GM18508 (cell line): ENCODE data around the gene EIF5AL1.
"Not testable (repeated sequence)": the region's sequence is repeated elsewhere in the genome, so short reads cannot be mapped to it uniquely, and the experiment has no call there.

Experiments
- ATAC-seq: cut with Tn5 transposase; IDR thresholded peaks from one replicate; pipeline ENCODE4 v1.9.1; 2021; ENCODE audit warnings: moderate number of reproducible peaks; ENCODE audit not compliant: insufficient read depth, unreplicated experiment

The EIF5AL1 gene

DNA sequence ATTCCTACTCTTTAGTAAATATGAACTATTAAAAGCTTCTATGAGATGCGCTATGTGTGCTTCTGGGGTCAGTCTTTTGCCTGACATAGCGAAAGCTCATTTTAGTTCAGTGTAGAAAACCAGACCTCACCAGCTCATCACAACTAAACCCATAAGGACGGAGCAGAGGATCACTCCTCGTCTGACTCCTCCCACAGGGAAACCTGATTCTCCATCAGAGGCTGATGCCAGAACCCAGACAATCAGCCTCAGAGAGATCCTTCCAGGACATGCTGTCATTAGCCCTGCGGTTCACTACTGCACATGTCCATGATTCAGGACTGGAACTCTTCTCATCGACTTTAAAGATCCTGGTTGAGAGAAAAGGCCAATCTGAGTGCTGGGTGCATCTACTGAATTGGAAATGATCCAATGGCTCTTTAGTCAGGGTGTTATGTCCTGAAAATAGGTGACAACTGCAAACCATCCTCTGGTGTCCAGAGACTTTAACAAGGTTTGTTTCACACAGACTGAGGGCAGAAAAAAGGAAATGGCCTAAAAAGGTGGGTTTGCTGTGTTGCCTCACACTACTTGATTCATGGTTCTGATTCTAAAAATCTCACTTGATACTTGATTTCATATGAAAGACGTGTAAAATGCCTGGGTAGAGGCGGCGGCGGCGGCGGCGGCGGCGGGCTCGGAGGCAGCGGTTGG is at the start of gene EIF5AL1:
Gene EIF5AL1, plus strand, starts transcription at position 643 of the 693 bp plus-strand sequence. CDS start 117 bp downstream, outside the sequence.
- ATAC-seq, result not testable (repeated sequence)

DNA sequence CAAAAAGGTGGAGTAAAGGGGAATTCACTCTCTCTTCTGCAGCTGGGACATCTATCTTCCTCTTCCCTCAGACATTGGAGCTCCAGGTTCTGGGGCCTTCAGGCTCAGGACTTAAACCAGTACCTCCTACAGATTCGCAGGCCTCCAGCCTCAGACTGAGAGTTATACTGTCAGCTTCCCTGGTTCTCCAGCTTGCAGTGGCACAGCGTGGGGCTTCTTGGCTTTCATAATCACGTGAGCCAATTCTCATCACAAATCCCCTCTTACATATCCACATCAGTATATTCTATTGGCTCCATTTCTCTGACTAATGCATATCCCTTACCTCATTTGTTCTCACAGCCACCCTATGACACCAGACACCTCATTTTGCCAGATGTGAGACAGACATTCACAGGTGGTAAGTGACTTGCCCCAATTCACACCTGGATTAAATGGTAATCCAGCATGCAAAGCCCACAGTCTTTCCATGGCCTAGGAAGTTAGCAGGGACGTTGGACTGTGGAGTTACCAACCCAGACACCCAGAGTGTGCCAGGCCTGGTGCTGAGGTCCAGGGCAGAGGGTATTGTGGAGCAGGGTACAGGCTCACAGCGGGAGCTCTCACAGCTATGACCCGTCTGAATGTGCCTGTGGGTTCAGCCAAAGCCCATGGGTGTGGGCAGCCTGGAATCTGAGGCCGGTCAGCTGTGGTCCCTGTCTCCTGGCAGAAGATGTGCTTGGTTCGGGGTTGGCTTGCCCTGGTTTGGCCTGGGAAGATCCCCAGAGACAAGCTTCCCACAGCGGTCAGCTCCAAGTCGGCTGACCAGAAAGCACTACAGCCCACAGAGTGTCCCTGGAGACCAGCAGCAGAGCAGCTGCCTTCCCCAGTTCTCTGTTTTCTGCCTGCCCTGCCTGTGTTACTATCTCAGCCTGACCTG is 48.5 kb upstream of the EIF5AL1 start:
- no peak for ATAC-seq

DNA sequence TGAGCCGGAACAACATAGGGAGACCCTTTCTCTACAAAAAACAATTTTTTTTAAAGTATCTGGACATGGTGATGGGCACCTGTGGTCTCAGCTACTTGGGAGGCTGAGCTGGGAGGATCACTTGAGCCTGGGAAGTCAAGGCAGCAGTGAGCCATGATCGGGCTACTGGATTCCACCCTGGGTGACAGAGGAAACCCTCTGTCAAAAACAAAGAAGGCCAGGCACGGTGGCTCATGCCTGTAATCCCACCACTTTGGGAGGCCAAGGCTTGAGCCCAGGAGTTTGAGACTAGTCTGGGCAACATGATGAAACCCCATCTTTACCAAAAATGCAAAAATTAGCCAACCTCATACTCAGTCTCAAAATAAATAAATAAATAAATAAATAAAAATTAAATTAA is 47.0 kb upstream of the EIF5AL1 start:
- ATAC-seq, result no peak

DNA sequence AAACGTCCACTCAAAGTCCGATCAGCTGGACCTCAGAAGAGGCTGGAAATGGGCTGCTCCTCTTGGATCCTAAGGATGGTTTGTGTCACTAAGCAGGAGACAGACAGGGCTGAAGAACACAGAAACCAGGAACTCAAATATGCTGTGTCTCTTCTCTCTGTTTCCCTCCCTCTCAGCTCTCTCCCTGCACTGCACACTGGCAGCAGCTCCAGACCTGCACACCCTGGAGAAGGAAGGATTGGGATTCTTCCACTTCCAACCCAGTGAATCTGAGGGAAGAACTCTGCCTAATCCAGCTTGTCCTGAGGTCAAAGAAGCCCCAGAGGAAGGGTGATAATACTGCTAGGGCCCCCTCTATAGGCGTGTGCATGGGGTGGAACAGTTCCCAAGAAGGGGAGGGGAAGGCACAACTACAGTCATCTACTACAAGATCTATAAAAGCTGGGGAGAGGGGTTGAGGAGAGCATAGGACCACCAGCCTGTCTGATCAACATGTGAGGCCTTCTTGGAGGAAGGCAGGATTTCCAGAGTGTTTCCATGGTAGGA is 44.2 kb upstream of the EIF5AL1 start:
- no peak for ATAC-seq

DNA sequence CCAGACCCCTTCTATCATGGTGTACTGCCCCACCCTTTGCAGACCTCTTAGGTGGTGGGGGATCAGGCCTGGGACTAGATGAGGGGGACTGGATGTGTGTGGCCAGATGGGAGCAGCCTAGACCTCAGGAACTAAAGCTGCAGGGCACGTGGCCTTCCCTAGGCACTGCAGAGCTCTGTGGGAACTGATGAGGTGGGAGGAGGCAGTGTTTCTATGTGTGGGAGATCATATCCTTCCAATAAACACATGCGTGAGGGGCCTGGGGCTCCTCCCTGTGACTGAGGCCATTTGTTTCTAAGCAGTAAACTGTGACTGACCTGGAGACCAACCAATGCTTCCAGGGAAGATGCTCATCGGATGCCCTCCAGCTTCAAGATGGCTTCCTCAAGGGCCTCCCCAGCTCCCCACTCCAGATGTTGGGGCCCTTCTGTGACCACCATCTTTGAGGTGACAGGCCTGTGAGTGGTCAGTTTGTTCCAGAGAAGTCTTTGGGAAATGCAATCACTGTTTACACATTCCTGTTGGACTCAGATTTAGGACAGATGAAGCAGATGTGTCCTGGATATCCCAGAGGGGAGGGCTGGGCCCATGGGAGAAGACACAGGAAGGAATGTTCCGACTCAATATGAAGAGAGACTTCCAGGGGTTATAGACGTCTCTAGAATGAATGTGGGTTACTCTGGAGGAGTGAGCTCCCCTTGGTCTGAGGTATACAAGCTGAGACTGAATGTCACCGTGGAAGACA is 43.3 kb upstream of the EIF5AL1 start:
- ATAC-seq, result no peak

DNA sequence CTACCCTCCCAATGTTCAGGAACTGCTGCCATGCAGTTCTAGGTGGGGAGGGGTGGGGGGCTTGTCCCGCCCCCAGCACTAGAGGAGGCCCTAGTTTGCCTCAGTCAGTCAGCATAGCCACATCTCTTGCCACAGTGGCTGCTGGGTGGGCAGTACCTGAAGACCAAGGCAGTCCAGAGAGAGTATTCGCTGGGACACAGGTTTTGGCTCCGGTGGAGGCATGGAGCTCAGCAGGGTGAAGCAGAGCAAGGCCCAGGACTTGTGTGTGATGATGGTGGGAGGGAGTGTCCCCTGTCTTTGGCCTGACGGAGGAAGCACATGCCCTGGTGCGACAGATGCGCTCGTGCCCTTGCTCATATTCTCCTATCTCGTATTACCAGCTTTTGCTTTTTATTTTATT is 42.2 kb upstream of the EIF5AL1 start:
- no peak for ATAC-seq

DNA sequence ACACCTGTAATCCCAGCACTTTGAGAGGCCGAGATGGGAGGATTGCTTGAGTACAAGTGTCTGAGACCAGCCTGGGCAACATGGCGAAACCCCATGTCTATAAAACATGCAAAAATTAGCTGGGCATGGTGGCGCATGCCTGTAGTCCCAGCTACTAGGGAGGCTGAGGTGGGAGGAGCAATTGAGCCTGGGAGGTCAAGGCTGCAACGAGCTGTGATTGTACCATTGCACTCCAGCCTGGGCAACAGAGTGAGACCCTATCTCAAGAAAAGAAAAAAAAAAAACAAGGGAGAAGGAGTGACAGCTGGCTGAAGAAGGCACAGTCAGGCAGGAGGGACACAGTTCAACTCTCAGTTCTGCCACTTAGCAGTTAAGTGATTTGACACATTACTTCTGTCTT is 40.6 kb upstream of the EIF5AL1 start:
- no peak for ATAC-seq

DNA sequence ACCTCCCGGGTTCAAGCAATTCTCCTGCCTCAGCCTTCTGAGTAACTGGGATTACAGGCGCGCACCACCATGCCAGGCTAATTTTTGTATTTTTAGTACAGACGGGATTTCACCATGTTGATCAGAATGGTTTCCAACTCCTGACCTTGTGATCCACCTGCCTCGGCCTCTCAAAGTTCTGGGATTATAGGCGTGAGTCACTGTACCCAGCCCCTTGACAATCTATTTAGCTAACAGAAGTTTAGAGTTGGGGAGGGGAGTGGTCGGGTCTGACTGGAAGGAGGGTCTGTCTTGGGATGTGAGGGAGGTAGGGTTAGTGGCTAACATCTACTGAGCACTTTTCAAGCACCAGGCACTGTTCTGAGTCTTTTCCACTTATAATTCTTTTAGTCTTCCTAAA is 39.9 kb upstream of the EIF5AL1 start:
- ATAC-seq, result no peak

DNA sequence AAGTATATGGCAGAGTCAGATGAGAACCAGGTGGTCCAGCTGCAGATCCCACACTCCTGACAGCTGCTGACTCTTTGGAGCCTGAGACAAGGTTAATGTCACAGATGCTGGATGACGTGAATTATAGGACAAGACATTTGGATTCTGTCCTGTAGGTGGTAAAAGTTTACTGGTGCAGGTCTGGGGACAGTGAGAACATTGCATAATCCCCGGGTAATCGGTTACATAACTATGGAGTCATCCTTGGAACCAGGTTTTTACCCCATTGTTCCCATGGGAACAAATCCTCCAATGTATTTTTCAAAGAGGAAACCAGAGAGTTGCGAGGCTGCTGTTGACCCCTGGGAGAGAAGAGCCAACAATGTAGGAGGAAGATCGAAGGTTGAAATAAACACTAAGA is 39.4 kb upstream of the EIF5AL1 start:
- no peak for ATAC-seq

DNA sequence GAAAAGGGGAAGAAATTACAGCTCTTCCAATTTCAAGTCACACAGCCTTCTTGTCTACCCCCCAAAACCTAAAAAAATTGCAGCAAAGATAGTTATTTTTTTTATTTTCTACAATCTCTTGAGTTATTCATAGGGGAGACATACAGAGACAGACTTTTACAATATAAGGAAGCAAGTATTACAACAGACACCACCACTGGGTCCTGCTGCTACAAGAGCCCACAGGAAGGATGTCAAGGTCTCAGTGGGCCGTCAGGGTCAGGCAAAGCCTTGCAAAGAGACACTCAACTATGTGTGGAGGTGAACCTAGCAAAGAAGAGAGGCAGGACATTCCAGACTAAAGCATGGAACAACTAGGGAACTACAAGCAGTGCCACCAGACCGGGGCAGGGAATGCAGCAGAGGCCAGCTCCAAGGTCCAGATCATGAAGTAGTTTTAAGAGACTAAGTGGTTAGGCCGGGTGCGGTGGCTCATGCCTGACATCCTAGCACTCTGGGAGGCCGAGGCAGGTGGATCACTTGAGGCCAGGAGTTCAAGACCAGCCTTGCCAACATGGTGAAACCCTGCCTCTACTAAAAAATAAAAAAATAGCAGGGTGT is 38.7 kb upstream of the EIF5AL1 start:
- ATAC-seq, result no peak

DNA sequence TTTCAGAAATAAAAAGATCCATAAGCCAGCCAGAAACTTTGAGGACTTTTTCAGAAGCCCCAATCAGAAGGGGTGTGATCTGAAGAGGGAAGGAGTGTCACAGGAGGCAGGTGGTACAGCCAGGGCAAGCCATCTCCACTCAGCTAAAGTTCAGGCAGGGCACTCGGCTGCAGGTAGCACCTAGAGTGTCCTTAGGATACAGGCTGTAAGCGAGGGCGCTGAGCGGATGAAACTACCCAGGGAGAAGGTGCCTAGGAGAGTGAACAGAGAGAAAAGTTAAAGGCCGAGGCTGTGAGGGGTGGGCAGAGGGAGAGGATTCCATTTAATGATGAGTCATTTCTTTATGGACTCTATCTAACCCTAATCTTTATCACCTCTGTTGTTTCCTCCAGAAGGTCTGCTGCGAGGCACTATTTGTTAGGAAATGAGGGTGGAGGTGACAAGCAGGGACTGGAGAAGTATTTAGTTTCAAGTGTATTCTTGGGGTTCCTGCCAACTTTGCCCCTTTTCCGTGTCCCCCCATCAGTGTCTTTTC is 37.1 kb upstream of the EIF5AL1 start:
- ATAC-seq, result no peak

DNA sequence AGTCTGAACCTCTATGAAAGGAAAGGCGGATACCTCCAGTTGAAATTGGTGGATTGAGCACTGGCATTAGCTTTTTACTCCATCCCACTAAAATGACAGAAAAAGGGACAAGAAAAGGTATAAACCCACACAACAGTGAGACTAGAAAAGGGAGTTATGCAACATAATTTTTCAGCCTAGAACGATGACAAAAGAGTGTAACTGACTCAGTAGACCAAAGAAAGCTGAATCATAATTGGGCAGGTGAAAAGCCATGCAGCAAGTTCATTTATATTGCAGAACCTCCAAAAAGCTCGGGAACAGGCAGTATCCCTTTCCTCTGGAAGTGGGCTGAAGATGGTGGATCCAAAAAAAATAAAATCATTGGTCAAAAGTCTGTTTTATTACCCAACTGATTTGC is 36.5 kb upstream of the EIF5AL1 start:
- ATAC-seq, result no peak

DNA sequence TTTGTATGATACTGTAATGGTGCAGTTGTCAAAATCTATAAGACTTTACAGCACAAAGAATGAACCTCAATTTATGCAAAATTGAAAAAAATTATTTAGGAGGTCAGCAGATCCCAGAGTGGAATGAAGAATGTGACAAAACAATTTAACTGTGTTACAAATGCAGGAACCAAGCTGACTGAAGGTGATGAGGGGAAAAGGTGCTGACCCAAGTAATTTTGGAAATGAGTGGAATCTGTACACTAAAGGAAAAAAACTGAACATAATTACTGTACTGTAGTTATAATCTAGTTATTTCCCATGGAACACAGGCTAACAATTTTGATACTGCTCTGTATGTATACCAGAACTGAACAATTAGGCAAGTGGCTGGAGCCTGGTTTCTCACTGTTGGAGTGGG is 35.7 kb upstream of the EIF5AL1 start:
- ATAC-seq, result no peak

DNA sequence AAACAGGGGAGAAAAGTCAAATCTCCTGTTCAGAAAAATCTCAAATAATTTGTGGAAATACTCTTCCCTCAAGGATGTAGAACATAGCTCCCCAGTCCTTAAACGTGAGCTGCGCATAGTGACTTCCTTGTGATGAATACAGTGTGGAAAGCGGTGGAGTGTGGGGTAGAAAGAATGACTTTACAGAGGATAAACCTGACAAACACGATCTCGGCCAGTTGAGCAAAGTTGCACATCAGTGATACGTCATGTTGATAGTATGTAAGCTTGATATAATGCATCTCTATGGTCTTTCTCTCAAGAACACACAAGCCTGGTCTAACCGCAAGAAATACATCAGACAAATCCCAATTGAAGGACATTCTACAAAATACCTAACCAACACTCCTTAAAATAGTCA is 34.9 kb upstream of the EIF5AL1 start:
- ATAC-seq, result no peak

DNA sequence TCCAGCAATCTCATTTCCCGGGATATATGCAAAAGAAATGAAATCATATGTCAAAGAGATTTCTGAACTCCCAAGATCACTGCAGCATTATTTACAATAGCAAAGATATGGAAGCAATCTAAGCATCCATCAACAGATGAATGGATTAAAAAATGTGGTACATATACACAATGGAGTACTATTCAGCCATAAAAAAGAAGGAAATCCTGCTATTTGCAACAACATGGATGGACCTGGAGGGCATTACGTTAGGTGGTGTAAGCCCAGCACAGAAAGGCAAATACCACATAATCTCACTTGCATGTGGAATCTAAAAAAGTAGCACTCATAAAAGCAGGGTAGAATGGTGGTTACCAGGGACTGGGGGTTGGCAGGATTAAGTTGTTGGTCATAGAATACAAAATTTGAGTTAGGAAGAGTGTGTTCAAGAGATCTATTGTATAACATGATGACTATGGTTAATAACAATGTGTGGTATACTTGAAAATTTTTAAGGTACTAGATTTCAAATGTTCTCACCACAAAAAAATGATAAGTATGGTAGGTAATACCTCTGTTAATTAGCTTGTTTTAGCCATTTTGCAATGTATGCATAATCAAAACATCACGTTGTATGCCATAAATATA is 32.9 kb upstream of the EIF5AL1 start:
- ATAC-seq, result no peak

DNA sequence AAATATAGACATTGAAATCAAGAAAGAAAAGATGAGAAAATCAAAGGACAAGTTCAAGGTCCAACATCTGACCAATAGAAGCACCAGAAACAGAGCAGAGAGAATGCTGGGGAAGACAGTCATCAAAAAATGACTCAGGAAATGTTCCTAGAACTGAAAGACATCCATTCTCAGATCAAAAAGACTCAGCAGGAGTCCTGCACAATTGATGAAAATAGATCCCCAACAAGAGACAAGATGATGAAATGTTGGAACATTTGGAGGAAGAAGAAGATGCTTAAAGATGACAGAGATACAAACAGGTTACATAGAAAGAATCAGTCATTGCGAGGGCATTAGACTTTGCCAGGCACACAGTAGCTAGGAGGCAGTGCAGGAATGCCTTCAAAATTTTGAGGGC is 30.0 kb upstream of the EIF5AL1 start:
- ATAC-seq, result no peak

DNA sequence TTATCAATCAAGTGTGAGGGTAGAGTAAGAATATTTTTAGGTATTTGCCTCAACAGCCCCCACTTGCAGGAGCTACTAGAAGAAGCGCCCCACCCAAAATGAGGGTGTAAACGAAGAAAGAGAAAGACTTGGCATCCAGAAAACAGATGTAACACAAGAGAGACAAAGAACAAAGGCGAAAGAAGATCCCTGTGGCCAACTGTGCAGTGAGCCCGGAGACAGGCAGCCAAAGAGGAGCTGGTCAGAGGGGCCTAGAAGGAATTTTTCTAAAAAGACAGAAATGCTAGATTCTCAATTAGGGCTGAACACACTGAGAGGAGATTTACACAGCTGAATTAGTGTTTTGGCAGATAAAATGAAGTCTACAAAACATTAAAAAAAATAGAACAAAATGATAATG is 29.6 kb upstream of the EIF5AL1 start:
- no peak for ATAC-seq

DNA sequence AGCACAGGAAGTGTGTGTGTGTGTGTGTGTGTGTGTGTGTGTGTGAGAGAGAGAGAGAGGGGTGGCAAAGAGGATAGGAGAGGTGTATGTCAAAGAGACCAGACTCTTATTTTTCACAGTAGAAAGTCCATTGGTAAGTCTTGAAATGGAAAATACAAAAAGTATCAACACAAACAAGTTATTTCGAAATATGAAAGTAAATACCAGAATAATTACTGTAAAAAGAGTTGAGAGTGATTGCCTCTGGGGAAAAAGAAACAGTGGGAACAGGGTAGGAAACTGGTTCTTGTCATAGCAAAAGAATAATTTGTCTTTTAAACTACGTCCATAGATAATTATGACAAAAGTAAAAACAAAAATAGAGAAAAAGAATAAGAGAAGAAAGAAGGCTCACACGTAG is 29.0 kb upstream of the EIF5AL1 start:
- no peak for ATAC-seq

DNA sequence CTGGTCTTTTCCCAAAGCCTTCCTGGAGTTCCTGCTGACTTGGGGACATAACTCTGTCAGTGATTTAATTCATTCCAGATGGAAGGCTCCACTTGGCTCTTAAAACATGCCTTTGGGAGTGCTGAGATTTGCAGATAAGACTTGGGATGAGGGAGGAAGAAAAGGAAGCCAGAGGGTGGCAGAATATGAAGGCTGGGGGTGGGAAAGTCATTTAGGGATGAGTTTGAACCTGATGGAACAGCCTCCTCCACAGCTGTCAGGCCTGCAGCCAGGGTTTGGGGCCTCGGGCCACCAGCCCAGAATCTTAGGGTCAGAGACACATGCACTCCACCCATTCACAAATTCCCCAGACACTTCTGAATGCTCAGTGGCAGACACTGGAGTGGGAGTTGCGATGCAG is 28.4 kb upstream of the EIF5AL1 start:
- ATAC-seq, result no peak

DNA sequence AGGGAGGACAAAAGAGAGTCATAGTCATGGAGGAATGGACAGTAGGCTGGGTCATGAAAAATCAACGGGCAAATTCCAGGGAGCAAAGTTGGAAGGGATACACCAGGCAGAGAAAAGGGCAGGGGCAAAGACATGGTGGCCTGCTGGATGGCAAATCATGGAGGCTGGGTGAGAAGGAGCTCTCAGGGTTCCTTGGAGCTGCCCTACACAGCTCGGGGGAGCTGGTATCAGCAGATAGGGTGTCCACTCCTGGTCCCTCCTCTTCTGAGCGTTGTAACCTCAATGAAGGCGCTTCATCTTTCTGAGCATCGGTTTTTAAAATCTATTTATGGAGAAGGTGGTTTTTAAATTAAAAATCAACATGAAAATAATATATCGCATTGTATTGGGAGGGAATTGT is 27.9 kb upstream of the EIF5AL1 start:
- no peak for ATAC-seq
